OCI-LY7 (cell line): ENCODE data around the gene DGKD. TPM values are rescaled to one million over a fixed set of nuclear protein-coding genes. Genes with fewer than 3 reads are reported as not detected.

ENCODE experiments used
- BruUV-seq: library from RNA; stranded (reverse); fragments of 400-500 nt; replicated peaks from 2 replicates; lab custom pipeline; 2021; lab: Mats Ljungman, UMichigan
- CTCF ChIA-PET: fragments of 300-600 bp; sonication (Branson Sonifier 250); formaldehyde crosslinking; loops from one replicate; lab custom pipeline; 2022; ENCODE audit warnings: antibody characterized with exemption; ENCODE audit not compliant: unreplicated experiment; lab: Charles Lee
- POLR2A ChIA-PET: fragments of 300-600 bp; sonication (Branson Sonifier 250); formaldehyde crosslinking; loops from one replicate; lab custom pipeline; 2022; ENCODE audit warnings: antibody characterized with exemption; lab: Charles Lee
- DNase-seq: peaks from one replicate; pipeline ENCODE4 v3.0.0-alpha.2; 2015; ENCODE audit warnings: low spot score
- H2AFZ ChIP-seq: fragments of 200-600 bp; sonication (generic), shearing (Covaris generic); 2 replicates; pipeline ENCODE4 v1.6.1; 2014; ENCODE audit warnings: mild to moderate bottlenecking, antibody characterized with exemption, low read length, moderate library complexity
- H3K27ac ChIP-seq: fragments of 200-600 bp; sonication (generic); 2 replicates; pipeline ENCODE4 v1.5.1; 2014; ENCODE audit warnings: mixed run types, low read depth, mild to moderate bottlenecking, moderate library complexity, low read length, inconsistent platforms; ENCODE audit not compliant: poor library complexity, severe bottlenecking
- H3K36me3 ChIP-seq: fragments of 200-600 bp; sonication (generic); 2 replicates; pipeline ENCODE4 v1.6.1; 2014; ENCODE audit warnings: mild to moderate bottlenecking, antibody characterized with exemption, low read length, moderate library complexity, mixed read lengths; ENCODE audit not compliant: insufficient read depth
- H3K4me1 ChIP-seq: fragments of 200-600 bp; sonication (generic); 2 replicates; pipeline ENCODE4 v1.5.1; 2014; ENCODE audit warnings: mild to moderate bottlenecking, low read length; ENCODE audit not compliant: insufficient read depth, poor library complexity, severe bottlenecking
- H3K4me2 ChIP-seq: fragments of 200-600 bp; sonication (generic); 2 replicates; pipeline ENCODE4 v1.6.1; 2014; ENCODE audit warnings: mild to moderate bottlenecking, low read length
- H3K4me3 ChIP-seq: fragments of 200-600 bp; sonication (generic); 2 replicates; pipeline ENCODE4 v1.5.1; 2014; ENCODE audit warnings: mild to moderate bottlenecking, low read depth, low read length; ENCODE audit not compliant: poor library complexity, severe bottlenecking
- H3K79me2 ChIP-seq: fragments of 200-600 bp; sonication (generic); 2 replicates; pipeline ENCODE4 v1.6.1; 2016; ENCODE audit warnings: low read depth, mild to moderate bottlenecking, low read length, moderate library complexity, mixed read lengths; ENCODE audit not compliant: insufficient read depth
- H3K9me2 ChIP-seq: fragments of 200-600 bp; sonication (generic); 2 replicates; pipeline ENCODE4 v1.6.1; 2016; ENCODE audit warnings: mild to moderate bottlenecking, low read length, mixed read lengths; ENCODE audit not compliant: insufficient read depth
- H3K9me3 ChIP-seq: fragments of 200-600 bp; sonication (generic); 2 replicates; pipeline ENCODE4 v1.6.1; 2014; ENCODE audit warnings: mild to moderate bottlenecking, mixed run types, low read length, mixed read lengths
- H4K20me1 ChIP-seq: fragments of 200-600 bp; sonication (generic); 2 replicates; pipeline ENCODE4 v1.6.1; 2014; ENCODE audit warnings: mild to moderate bottlenecking, antibody characterized with exemption, low read length, moderate library complexity, mixed read lengths; ENCODE audit not compliant: insufficient read depth
- EZH2phosphoT487 ChIP-seq: fragments of 200-600 bp; sonication (generic); IDR thresholded peaks from 2 replicates; pipeline ENCODE4 v1.6.1; 2018; ENCODE audit warnings: low read depth, borderline replicate concordance, mild to moderate bottlenecking, mixed run types, antibody characterized with exemption, low read length, moderate library complexity, mixed read lengths
- intact Hi-C: fragments of 100-400 bp; cut with micrococcal nuclease; formaldehyde crosslinking; loops from one replicate; pipeline ENCODE4 v1.10.0; 2022; ENCODE audit not compliant: unreplicated experiment
- total RNA-seq, 2 experiments: library from RNA; depleted of rRNA in 1 of 2; stranded (reverse); fragments of >200 nt in 1 of 2; shearing (Covaris generic) in 1 of 2; gene quantifications; 2 replicates each; pipeline ENCODE4 v1.2.3, GENCODE V29; 2014 to 2022
- TF ChIP-seq, protein P1 (sequence below): fragments of 200-600 bp; sonication (generic); conservative IDR thresholded peaks from 2 replicates; pipeline ENCODE4 v1.5.1; 2014; ENCODE audit warnings: mild to moderate bottlenecking, antibody characterized with exemption, low read length, moderate library complexity, mixed read lengths

DGKD gene
- total RNA-seq, 2 experiments from 2014 or later, result 62.9 to 271 TPM

DNA sequence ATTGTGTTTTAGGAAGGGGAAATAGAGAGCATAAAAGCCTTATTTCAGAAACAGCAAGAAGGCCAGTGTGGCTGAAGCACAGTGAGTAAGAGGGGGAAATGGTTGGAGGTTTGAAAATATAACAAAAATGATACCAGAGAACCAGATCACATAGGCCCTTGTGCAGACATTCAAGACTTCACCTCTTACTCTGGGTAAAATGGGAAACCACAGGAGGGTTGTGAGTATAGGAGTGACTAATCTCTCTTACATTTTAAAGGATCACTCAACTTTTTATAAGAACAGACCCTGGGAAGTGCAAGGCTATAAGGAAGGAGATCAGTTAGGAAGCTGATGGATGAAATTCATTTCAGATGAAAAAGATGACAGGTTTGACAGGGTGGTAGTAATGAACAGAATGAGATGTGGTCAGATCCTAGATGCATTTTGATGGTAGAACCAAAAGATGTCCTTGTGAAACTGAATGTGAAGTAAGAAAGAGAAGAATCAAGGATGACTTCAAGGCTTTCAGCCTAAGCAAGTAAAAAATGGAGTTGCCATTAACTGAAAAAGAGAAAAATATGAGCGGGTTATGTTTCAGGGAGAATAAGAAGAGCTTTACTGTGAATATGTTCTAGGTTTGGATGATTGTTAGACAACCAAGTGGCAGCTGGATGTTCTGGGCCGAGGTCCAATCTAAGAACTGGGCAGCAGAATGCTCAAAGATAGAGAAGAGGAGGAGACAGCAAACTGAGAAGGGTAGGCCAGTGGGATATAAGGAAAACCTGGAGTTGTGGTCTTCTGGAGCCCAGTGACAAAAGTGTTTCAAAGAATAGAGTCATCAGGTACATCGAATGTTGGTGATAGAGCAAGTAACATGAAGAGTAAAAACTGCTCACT is 147.1 kb downstream of the DGKD start:
- no peaks in the 10 kb centered on the region for H3K9me2 ChIP-seq
- DNase-seq, result no peak
- H3K4me1 ChIP-seq, result peaks cover 7% of the 10 kb centered on the region
- H4K20me1 ChIP-seq, result no peaks in the 10 kb centered on the region
- H2AFZ ChIP-seq, result no peak overlapping the region
- peaks cover 10% of the 10 kb centered on the region; the same call in 1 of the 2 replicates for H3K36me3 ChIP-seq
- H3K4me2 ChIP-seq, result no peak overlapping the region
- H3K27ac ChIP-seq, result no peak overlapping the region
- no peaks in the 10 kb centered on the region for H3K79me2 ChIP-seq
- ChIA-PET CTCF (no interaction called here), POLR2A (interaction anchor here (0.7 to 1.8 kb wide), 3 partner anchors 10 to 41 kb away, joined by 3 to 5 read pairs (median 3); no protein-coding TSS in a partner anchor)
- TF ChIP-seq, protein P1, sequence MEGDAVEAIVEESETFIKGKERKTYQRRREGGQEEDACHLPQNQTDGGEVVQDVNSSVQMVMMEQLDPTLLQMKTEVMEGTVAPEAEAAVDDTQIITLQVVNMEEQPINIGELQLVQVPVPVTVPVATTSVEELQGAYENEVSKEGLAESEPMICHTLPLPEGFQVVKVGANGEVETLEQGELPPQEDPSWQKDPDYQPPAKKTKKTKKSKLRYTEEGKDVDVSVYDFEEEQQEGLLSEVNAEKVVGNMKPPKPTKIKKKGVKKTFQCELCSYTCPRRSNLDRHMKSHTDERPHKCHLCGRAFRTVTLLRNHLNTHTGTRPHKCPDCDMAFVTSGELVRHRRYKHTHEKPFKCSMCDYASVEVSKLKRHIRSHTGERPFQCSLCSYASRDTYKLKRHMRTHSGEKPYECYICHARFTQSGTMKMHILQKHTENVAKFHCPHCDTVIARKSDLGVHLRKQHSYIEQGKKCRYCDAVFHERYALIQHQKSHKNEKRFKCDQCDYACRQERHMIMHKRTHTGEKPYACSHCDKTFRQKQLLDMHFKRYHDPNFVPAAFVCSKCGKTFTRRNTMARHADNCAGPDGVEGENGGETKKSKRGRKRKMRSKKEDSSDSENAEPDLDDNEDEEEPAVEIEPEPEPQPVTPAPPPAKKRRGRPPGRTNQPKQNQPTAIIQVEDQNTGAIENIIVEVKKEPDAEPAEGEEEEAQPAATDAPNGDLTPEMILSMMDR, result no peak
- no peak for TF ChIP-seq EZH2phosphoT487
- peaks cover 47% of the 10 kb centered on the region for H3K9me3 ChIP-seq
- intact Hi-C loops, result no loop called here
- no peak overlapping the region for H3K4me3 ChIP-seq
- no TSS peak for BruUV-seq

DNA sequence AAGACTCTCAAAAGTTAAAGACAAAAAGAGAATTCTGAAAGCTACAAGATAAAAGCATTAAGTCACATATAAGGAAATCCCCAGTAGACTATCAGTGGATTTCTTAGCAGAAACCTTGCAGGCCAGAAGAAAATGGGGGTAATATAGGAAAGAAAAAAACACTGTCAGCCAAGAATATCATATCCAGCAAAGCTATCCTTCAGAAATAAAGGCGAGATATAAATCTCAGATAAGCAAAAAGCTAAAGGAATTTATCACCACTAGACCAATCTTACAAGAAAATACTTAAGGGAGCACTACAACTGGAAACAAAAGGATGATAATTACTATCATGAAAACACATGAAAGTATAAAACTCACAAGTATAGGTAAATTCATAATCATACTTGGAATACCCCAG is 149.2 kb downstream of the DGKD start:
- Histone ChIP-seq H3K9me3 (peaks cover 47% of the 10 kb centered on the region), H3K9me2 (no peaks in the 10 kb centered on the region), H3K4me3 (no peak overlapping the region), H4K20me1 (no peaks in the 10 kb centered on the region), H3K36me3 (peaks cover 10% of the 10 kb centered on the region; the same call in 1 of the 2 replicates), H3K4me1 (no peaks in the 10 kb centered on the region), H2AFZ (no peak overlapping the region), H3K4me2 (no peak overlapping the region), H3K79me2 (no peaks in the 10 kb centered on the region), H3K27ac (no peak overlapping the region)
- no peak for TF ChIP-seq EZH2phosphoT487
- TF ChIP-seq, protein P1, result no peak
- intact Hi-C loops, result no loop called here
- ChIA-PET POLR2A (interaction anchor here (0.6 to 1.3 kb wide), 4 partner anchors 9 to 815 kb away, joined by 3 to 7 read pairs (median 4); no protein-coding TSS in a partner anchor), CTCF (no interaction called here)
- no peak for DNase-seq
- no TSS peak for BruUV-seq
